K562 (cell line): ENCODE results near the gene KRT26. TPM values are rescaled to one million over a fixed set of nuclear protein-coding genes. Genes with fewer than 3 reads are reported as not detected.

Experiments used
- ATAC-seq: fragments of 200-7000 bp; cut with Tn5 transposase; 3 replicates; pipeline ENCODE4 v1.9.1; 2020; ENCODE audit warnings: moderate library complexity
- BruUV-seq: library from RNA; stranded (reverse); fragments of 400-500 nt; replicated peaks from 2 replicates; lab custom pipeline; 2021; lab: Mats Ljungman, UMichigan
- CTCF ChIA-PET: fragments of 300-600 bp; formaldehyde crosslinking; extraction: SDS; loops from one replicate; lab custom pipeline; 2021; ENCODE audit warnings: low intra/inter-chr PET ratio; lab: Yijun Ruan, JAX
- POLR2A ChIA-PET: fragments of 300-600, 350-650 bp; sonication (Branson Sonifier 250); formaldehyde crosslinking; extraction: SDS; loops from one replicate; lab custom pipeline; 2021; ENCODE audit warnings: antibody characterized with exemption, inconsistent platforms; lab: Yijun Ruan, JAX
- DNase-seq, 4 experiments: peaks; one replicate each; pipeline versions ENCODE4 v3.0.0 to v3.0.0-alpha.2; 2011 to 2018; ENCODE audit warnings: low spot score in 3 of 4, mixed read lengths in 3 of 4; ENCODE audit errors: extremely low read depth in 1 of 4
- FAIRE-seq: peaks from 2 replicates; lab custom pipeline; 2011; peaks lifted over from hg19 to GRCh38; lab: Jason Lieb, UNC
- H2AFZ ChIP-seq: 2 replicates; pipeline ENCODE4 v1.6.0; 2011; ENCODE audit warnings: low read depth, low read length, control low read depth, inconsistent platforms
- H3K27ac ChIP-seq: fragments of 200-600 bp; 3 replicates; pipeline ENCODE4 v1.8.0; 2011; ENCODE audit warnings: low read depth, mild to moderate bottlenecking, control low read depth, inconsistent platforms, low read length, moderate library complexity, mixed read lengths; ENCODE audit errors: extremely low read depth
- H3K27me3 ChIP-seq, 2 experiments: fragments of 300-600 bp in 1 of 2; 2 replicates in 1 of 2; 3 replicates in 1 of 2; pipeline versions ENCODE4 v1.6.0 to v1.8.0; 2011; ENCODE audit warnings: inconsistent platforms in 2 of 2, low read length in 2 of 2, mild to moderate bottlenecking in 1 of 2, mixed read lengths in 1 of 2, moderate library complexity in 1 of 2; ENCODE audit not compliant: control insufficient read depth in 2 of 2, insufficient read depth in 2 of 2
- H3K36me3 ChIP-seq: fragments of 300-600 bp; 3 replicates; pipeline ENCODE4 v1.8.0; 2011; ENCODE audit warnings: mild to moderate bottlenecking, low read length, inconsistent platforms; ENCODE audit not compliant: control insufficient read depth, insufficient read depth
- H3K4me1 ChIP-seq, 2 experiments: fragments of 200-600 bp in 1 of 2; replicated peaks in 1 of 2; 2 replicates in 1 of 2; 3 replicates in 1 of 2; pipeline versions ENCODE4 v1.5.1 to v1.8.0; 2011; ENCODE audit warnings: inconsistent platforms in 2 of 2, low read length in 2 of 2, mild to moderate bottlenecking in 1 of 2, mixed read lengths in 1 of 2, moderate library complexity in 1 of 2; ENCODE audit not compliant: control insufficient read depth in 2 of 2, insufficient read depth in 2 of 2
- H3K4me2 ChIP-seq: 2 replicates; pipeline ENCODE4 v1.6.1; 2011; ENCODE audit warnings: low read length, control low read depth, inconsistent platforms, mixed read lengths; ENCODE audit not compliant: insufficient read depth
- H3K4me3 ChIP-seq: fragments of 200-600 bp; sonication (generic), shearing (Covaris generic); 2 replicates; pipeline ENCODE4 v1.5.1; 2016; ENCODE audit warnings: control low read depth, inconsistent platforms
- H3K79me2 ChIP-seq: fragments of 200-600 bp; 3 replicates; pipeline ENCODE4 v1.8.0; 2011; ENCODE audit warnings: low read length, inconsistent platforms; ENCODE audit not compliant: control insufficient read depth, insufficient read depth
- H3K9ac ChIP-seq, 2 experiments: 2 replicates each; pipeline versions ENCODE4 v1.6.0 to v1.6.1; 2011; ENCODE audit warnings: low read depth in 2 of 2, low read length in 2 of 2, control low read depth in 1 of 2, inconsistent platforms in 1 of 2, mild to moderate bottlenecking in 1 of 2, mixed read lengths in 1 of 2; ENCODE audit not compliant: insufficient read depth in 1 of 2
- H3K9me1 ChIP-seq: one replicate; pipeline ENCODE4 v1.6.0; 2011; ENCODE audit warnings: inconsistent platforms, mild to moderate bottlenecking, low read length, moderate library complexity; ENCODE audit not compliant: control insufficient read depth, insufficient read depth
- H3K9me3 ChIP-seq: replicated peaks from 2 replicates; pipeline ENCODE4 v1.5.1; 2011; ENCODE audit warnings: low read depth, low read length, inconsistent platforms; ENCODE audit not compliant: control insufficient read depth, insufficient read depth
- H4K20me1 ChIP-seq: replicated peaks from 2 replicates; pipeline ENCODE4 v1.6.1; 2011; ENCODE audit warnings: low read length, inconsistent platforms, mixed read lengths; ENCODE audit not compliant: control insufficient read depth, insufficient read depth
- BMI1 ChIP-seq: fragments of 150-350 bp; IDR thresholded peaks from 2 replicates; pipeline ENCODE4 v1.6.1; 2014; ENCODE audit warnings: low read length
- CSDE1 ChIP-seq, 2 experiments: fragments of 450-650 bp; IDR thresholded peaks; 2 replicates each; pipeline ENCODE4 v1.6.1; 2016; ENCODE audit warnings: mild to moderate bottlenecking in 1 of 2
- DACH1 ChIP-seq: fragments of 450-650 bp; IDR thresholded peaks from 2 replicates; pipeline ENCODE4 v1.6.1; 2018; ENCODE audit not compliant: partially characterized antibody
- ZNF764 ChIP-seq: fragments of 250-450 bp; sonication (Bioruptor Pico); IDR thresholded peaks from 2 replicates; pipeline ENCODE4 v1.4.0; 2020; ENCODE audit warnings: low read depth, mild to moderate bottlenecking, moderate library complexity
- WGBS: fragments of 100-300 bp; shearing (Covaris generic); methylation state at CpG from one replicate; pipeline ENCODE4 v1.1.6; 2016; ENCODE audit warnings: low coverage, mixed read lengths; ENCODE audit not compliant: insufficient coverage; ENCODE audit errors: missing lambda C conversion rate; 5-methylcytosine and 5-hydroxymethylcytosine counted together
- in situ Hi-C: fragments of 300-500 bp; cut with MboI; formaldehyde crosslinking; loops from 4 replicates; pipeline ENCODE4 v1.15.0; 2018; ENCODE audit warnings: inconsistent platforms, mixed read lengths
- intact Hi-C: fragments of 100-400 bp; cut with micrococcal nuclease; formaldehyde crosslinking; loops from 2 replicates; pipeline ENCODE4 v1.14.2; 2022
- polyA plus RNA-seq, 8 experiments: library from polyadenylated mRNA; depleted of rRNA in 4 of 8; stranded (reverse) in 5 of 8; unstranded in 3 of 8; fragments of >200 nt; fragmentation: Nextera tagmentation in 2 of 8; fragmentation: Illumina TruSeq in 1 of 8; extraction: Ambion mirVana in 2 of 8; extraction: Trizol in 1 of 8; gene quantifications; 2 replicates each; pipeline versions ENCODE4 v1.2.1 to v1.2.3, GENCODE V29; 2011 to 2014; ENCODE audit warnings: inconsistent platforms in 1 of 8, missing spikeins in 1 of 8
- total RNA-seq, 7 experiments: library from RNA; depleted of rRNA in 6 of 7; stranded (reverse); fragments of >200 nt in 6 of 7; fragmentation: Illumina TruSeq in 2 of 7; extraction: Trizol in 2 of 7; gene quantifications; 2 replicates each; pipeline versions ENCODE4 v1.2.1 to v1.2.3, GENCODE V29; 2011 to 2021; ENCODE audit warnings: low replicate concordance in 1 of 7
- TF ChIP-seq, protein P1 (sequence below): sonication (generic); formaldehyde crosslinking; IDR thresholded peaks from 2 replicates; pipeline ENCODE4 v1.8.1; 2023; ENCODE audit warnings: mild to moderate bottlenecking, missing genetic modification reagents
- TF ChIP-seq, protein P2 (sequence below): fragments of 450-650 bp; IDR thresholded peaks from 2 replicates; pipeline ENCODE4 v1.6.1; 2016; ENCODE audit warnings: antibody characterized with exemption

The KRT26 gene
- total and polyA plus RNA-seq, 9 of the 15 experiments (the other 6 are each of a cell fraction or from before 2014, with no cell fraction given) = not detected

DNA sequence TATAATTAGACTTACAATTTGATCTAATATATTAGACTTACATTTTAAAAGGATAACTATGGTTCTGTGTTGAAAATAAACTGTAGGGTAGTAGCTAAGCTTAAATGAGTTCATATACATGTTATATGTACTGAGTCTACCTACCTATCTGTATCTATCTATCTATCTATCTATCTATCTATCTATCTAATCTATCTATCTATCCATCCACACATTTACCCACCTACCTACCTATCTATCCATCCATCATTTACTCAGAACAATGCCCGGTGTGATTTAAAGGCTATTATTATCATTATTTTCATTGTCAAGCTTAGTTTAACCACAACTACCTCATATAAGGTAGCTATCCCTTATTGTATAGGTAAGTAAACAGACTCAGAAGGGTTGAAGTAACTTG lies 43.4 kb upstream of the KRT26 start:
- POLR2A ChIA-PET = no interaction called here
- Histone ChIP-seq H3K9me3 (no peaks in the 10 kb centered on the region), H4K20me1 (no peaks in the 10 kb centered on the region)
- no peak for TF ChIP-seq ZNF764 (CRISPR knock-in tag)
- peak; percentile 95 for TF ChIP-seq DACH1
- no peak for TF ChIP-seq BMI1
- TF ChIP-seq, protein P1, sequence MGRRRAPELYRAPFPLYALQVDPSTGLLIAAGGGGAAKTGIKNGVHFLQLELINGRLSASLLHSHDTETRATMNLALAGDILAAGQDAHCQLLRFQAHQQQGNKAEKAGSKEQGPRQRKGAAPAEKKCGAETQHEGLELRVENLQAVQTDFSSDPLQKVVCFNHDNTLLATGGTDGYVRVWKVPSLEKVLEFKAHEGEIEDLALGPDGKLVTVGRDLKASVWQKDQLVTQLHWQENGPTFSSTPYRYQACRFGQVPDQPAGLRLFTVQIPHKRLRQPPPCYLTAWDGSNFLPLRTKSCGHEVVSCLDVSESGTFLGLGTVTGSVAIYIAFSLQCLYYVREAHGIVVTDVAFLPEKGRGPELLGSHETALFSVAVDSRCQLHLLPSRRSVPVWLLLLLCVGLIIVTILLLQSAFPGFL (CRISPR knock-in tag) = no peak
- TF ChIP-seq CSDE1 (IDR thresholded peaks at IDR 0.05) = no peak
- TF ChIP-seq, protein P2, sequence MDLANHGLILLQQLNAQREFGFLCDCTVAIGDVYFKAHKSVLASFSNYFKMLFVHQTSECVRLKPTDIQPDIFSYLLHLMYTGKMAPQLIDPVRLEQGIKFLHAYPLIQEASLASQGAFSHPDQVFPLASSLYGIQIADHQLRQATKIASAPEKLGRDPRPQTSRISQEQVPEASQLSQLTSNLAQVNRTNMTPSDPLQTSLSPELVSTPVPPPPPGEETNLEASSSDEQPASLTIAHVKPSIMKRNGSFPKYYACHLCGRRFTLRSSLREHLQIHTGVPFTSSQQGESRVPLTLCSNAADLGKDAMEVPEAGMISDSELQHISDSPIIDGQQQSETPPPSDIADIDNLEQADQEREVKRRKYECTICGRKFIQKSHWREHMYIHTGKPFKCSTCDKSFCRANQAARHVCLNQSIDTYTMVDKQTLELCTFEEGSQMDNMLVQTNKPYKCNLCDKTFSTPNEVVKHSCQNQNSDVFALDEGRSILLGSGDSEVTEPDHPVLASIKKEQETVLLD = peak; percentile 59; the same call in 1 of the 2 replicates
- TF ChIP-seq, all 486 proteins: peak for 2
- Histone ChIP-seq H3K27ac (no peak overlapping the region), H3K27me3 (no peaks in the 10 kb centered on the region), H3K4me1 (peaks cover 0 to 13% of the 10 kb centered on the region in 2 experiments; a peak in 3 of 5 replicates), H3K79me2 (peaks cover 34% of the 10 kb centered on the region), H3K9me1 (peaks cover 5% of the 10 kb centered on the region), H3K4me3 (no peak overlapping the region), H3K4me2 (no peak overlapping the region), H2AFZ (no peak overlapping the region), H3K36me3 (peaks cover 24% of the 10 kb centered on the region), H3K9ac (no peak overlapping the region)
- CTCF ChIA-PET = no interaction called here
- FAIRE-seq = no peak
- DNase-seq = no peak
- WGBS = 78% methylated on average over 1 of the region's 1 CpG
- ATAC-seq = no peak
- in situ Hi-C loops (no loop called here), intact Hi-C loops (loop anchor here (5.0 kb wide), 1 partner anchor 852 kb away; no protein-coding TSS in a partner anchor)
- BruUV-seq = no TSS peak
